VCaP (cell line): ENCODE results near the gene SCAI.
"Not testable (repeated sequence)": the region's sequence is repeated elsewhere in the genome, so short reads cannot be mapped to it uniquely, and the experiment has no call there.

Source experiments
- H3K27ac ChIP-seq: fragments of 450-650 bp; 2 replicates; pipeline ENCODE4 v1.5.1; 2017
- CTCF ChIP-seq: fragments of 450-650 bp; conservative IDR thresholded peaks from 2 replicates; pipeline ENCODE4 v1.5.1; 2017; ENCODE audit warnings: mild to moderate bottlenecking, moderate library complexity

Gene SCAI

DNA sequence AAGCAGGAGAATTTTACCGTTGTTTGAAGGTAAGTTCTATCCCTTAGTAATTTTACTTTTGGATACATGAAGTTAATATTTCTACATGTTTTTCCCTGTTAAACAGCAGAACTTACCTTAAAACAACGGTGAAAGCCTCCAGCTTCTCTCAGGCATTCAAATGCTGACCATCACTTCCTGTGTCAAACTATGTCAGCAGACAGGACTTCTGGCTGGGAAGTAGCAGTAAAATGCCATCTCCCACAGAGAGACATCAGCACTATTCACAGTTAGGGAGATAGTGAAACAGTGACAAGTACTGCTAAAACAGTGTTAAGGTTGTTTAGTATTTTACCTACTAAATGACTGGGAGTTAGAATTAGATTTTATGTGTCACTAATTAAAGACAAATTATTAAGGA is 168.2 kb downstream of the SCAI start:
- no peak overlapping the region for H3K27ac ChIP-seq
- TF ChIP-seq CTCF: no peak

DNA sequence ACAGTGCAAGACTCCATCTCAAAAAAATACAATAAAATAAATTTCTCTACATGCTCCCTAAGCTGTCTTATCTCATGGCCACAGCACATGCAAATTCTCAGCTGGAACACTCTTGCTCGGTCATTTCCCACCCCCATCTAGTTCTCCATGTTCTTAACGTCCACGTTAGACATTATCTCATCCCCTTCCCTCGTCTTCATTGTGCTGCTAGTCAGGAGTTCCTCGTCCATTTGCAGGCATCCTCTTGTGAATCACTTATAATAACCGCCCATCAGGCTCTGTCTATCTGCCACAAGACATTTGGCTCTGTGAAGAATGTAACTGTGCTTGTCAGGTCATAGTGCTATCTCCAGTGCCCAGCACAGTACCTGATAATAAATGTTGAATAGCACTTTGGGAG is 169.5 kb downstream of the SCAI start:
- no peak overlapping the region for H3K27ac ChIP-seq
- TF ChIP-seq CTCF: no peak

DNA sequence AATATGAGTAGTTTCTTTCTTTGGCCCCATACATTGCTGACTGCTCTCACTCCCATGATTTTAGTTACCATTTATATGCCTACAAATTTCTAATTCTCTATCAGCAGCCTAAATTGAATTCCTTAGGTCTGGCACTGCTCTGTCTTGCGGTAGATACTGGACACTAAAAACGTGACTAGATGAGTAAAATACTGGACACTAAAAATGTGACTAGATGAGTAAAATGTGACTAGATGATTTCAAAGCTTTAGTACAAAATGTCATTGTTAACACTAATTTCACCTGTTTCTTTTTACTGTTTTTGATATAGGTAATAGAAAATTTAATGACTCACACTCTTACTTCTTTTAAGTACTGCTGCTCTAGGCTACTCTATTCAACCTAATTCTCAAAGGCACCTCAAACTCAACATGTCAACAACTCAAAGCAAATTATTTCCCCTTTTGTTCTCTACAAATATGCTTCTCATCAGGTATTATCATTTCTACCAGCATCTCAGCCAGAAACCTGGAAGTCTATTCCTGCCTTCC is 171.0 kb downstream of the SCAI start:
- no peak overlapping the region for H3K27ac ChIP-seq
- TF ChIP-seq CTCF: no peak

DNA sequence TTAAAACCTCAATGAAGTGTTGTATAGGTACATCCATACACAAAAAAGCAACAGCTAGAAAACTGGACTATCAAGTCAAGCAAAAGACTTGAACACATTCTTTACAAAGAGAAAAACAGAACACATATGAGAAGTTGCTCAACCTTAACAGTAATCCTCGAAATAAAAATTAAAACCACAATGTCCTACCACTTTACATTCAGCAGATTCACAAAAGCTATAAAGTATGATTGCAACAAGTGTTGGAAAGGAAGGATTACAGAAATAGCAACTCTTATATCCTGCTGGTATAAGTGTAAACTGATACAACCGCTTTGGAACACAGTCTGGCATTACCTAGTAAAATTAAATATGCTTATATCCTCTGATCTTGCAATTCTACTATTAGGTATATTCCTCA is 173.9 kb downstream of the SCAI start:
- no peak overlapping the region for H3K27ac ChIP-seq
- no peak for TF ChIP-seq CTCF

- H3K27ac ChIP-seq: no peak overlapping the region
- no peak for TF ChIP-seq CTCF
Measured at GRCh38 chr9:124968238-124968637, 175.1 kb downstream of the SCAI start.

- not testable (repeated sequence) for H3K27ac ChIP-seq
Measured at GRCh38 chr9:124965775-124966568, 177.4 kb downstream of the SCAI start.

GRCh38 chr9:124964604-124965003 is 178.7 kb downstream of the SCAI start:
- H3K27ac ChIP-seq: no peak overlapping the region
- TF ChIP-seq CTCF: no peak

DNA sequence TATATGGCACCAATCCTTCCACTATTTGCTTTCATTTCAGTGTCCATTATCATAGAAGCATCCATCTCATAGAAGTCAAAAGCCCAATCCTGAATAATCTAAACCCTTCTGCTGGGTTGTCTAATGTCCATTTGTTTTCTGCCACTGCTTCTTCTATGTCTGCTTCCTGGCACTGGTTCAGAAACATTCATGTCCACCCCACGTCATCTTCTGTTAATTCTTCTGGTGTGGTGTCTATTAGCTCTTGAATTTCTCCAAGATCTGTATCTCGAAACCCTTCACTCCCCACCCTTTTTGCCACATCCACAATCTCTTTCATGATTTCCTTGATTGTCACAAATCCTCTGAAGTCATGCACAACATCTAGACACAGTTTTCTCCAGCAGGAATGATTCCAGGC is 179.3 kb downstream of the SCAI start:
- TF ChIP-seq CTCF: no peak
- no peak overlapping the region for H3K27ac ChIP-seq
